ENCODE results near the gene NEDD8.
A peak's percentile ranks its signal among the peaks of the same experiment; 100 is the strongest.

NEDD8 gene

DNA sequence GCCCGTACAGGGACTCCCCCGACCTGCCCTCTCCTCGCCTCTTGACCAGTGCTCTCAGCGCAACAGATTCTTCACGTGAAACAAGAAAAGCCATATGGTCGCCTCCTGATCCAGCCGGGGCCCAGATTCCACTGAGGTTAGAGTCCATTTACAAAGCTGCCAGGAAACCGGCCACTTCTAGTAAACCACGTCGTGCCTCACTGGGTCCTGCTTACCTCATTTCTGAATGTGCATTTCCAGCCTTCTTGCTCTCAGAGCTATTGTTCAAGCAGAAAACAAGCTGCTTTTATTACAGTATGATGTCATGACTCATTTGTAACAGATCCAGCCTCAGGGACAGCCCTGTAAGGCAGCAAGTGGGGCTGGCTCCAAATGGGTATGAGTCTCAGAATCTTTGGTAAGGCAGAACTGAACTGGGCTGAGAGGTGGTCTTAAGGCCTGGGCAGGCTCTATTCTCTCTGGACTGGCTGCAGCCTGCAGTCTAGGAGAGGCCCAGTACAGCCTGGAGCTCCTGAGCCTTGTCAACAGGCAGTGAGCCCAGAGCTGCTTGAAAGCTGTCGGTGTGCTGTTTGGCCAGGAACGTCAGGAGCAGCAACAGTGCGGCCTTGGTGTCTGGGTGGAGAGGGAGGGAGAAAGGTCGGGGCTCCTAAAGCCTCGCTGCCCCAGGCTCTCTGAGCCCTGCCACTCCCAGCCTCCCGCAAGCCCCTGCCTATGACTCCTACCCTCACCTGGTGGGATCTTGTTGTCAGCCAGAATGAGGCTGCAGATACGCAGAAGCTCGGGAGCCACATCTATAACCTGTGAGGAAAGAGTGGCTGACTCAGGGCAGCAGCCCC lies 52.0 kb downstream of the NEDD8 start:
- no peak for DNase-seq (ENCODE audit: low read depth)

DNA sequence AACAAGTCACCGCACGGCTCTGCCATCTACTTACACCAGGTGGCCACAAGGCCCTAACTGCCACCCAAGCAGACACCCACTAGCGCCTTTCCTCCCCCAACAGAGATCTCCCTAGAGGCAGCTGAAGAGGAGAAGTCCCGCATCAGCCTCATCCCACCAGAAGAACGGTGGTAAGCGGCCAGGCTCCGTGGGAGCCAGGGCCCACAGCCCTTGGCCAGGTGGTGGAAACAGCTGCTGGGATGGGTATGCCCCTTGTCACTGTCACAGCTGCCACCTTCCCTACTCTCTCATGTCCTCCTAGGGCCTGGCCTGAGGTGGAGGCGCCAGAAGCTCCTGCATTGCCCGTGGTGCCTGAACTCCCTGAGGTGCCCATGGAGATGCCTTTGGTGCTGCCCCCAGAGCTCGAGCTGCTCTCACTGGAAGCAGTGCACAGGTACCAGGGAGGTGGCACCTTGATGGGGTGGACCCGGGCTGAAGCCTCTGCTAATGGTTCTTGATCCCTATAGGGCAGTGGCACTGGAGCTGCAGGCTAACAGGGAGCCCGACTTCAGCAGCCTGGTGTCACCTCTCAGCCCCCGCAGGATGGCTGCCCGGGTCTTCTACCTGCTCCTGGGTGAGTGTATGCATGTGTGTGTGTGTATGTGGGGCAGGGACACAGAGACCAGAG lies 52.7 kb downstream of the NEDD8 start:
- no peak for DNase-seq (ENCODE audit: low read depth)

DNA sequence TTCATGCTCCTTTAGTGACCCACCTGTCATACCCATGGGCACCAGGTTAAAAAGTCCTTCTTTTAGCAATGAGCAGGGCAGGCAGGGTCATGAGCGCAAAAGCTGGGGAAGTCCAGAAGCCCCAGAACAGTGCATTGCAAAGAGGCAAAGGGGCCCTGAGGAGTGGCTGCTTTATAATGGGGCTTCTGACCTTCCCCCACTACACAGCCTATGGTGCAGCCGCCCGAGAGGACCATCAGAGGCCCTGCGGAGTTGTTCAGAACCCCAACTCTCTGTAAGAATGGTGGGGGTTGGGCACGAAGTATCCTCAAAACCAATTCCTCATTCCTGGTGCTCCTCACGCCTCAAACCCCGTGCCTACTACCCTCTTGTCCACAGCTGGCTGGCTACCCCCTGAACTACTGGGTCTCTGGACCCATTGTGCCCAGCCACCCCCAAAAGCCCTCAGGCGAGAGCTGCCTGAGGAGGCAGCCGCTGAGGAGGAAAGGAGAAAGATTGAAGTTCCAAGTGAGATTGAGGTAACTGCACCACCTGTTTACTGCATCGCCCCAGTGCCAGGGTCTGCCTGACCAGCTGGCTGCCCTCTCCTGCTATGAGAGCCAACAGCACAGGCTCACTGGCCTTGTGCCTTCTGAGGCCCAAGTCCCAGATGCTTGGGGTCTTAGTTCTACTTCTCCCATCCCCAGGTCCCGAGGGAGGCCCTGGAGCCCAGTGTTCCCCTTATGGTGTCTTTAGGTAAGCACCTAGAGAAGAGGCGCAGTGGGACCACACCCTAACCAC lies 53.6 kb downstream of the NEDD8 start:
- no peak for DNase-seq (ENCODE audit: low read depth)

DNA sequence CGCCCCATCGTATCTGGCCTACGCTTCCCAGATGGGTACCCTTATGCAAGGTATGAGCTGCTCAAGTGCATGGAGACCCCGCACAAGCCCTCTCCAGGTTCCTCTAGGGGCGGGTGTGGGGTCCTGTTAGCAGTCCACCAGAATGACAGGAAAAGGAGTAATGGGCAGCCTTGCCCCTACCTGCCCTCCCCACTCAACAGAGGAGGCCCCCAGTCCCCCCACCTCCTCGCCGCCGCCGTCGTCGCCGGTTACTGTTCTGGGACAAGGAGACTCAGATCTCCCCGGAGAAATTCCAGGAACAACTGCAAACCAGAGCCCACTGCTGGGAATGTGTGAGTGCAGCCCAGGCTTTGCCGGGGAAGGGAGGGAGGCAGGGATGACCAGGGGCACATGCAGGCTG lies 54.3 kb downstream of the NEDD8 start:
- DNase-seq (ENCODE audit: low read depth): no peak

DNA sequence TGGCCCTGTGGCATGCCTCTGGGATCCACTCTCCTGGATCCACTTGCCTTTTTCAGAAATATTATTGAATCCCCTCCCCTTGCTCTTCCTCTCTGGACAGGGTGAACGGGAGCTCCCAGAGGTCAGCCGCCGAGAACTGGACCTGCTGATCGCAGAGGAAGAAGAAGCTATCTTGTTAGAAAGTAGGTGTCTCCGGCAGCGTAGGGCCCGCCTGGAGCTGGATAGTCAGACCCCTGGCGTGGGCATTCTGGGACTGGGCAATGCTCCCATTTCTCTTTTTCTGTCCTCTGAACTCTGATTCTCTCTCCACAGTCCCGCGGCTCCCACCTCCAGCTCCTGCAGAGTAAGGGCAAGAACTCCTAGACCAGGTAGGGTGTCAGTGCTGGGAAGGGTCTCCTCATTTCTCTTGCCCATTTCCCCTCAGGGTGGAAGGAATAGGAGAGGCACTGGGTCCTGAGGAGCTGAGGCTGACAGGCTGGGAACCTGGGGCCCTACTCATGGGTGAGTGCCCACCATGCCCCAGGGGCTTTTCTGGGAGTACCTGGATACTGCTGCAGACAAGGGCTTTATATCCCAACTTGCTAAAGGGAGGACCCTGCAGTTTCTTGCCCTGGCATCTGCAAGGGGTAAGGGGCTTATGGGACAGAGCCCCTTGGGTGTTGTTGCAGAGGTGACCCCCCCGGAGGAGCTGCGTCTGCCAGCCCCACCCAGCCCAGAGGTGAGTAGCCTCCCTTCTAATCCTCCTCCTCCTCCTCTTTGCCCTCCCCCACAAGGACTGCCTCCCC lies 54.9 kb downstream of the NEDD8 start:
- no peak for DNase-seq (ENCODE audit: low read depth)

DNA sequence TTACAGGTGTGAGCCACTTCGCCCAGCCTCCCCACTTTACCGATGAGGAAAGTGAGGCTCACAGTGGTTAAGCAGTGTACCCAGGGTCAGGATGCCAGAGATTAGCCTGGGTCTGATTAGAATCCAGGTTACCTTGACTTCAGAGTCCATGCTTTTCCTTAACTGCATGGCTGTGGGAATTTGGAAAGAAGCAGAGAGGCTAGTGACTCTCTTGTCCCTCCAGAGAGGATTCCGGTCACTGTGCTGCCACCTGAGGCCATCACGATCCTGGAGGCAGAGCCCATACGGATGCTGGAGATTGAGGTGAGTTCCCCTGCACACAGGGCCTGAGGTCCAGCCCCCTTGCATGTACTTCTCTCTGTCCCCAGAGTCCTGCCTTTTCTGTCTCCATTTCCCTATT lies 55.6 kb downstream of the NEDD8 start:
- no peak for DNase-seq (ENCODE audit: low read depth)

DNA sequence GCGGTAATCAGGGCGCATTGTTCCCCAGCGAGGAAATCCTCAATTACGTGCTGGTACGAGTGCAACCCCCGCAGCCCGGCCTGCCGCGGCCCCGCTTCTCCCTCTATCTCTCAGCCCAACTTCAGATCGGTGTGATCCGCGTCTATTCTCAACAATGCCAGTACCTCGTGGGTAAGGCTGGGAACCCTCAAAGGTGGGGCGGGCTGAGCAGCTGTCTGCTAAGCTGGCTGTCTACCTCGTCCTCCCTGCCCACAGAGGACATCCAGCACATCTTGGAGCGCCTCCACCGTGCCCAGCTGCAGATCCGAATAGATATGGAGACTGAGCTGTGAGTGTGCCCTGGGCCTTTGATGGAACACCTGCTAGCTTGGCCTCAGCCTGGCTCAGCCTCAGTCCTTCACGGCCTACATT lies 59.3 kb downstream of the NEDD8 start:
- DNase-seq (ENCODE audit: low read depth): no peak

DNA sequence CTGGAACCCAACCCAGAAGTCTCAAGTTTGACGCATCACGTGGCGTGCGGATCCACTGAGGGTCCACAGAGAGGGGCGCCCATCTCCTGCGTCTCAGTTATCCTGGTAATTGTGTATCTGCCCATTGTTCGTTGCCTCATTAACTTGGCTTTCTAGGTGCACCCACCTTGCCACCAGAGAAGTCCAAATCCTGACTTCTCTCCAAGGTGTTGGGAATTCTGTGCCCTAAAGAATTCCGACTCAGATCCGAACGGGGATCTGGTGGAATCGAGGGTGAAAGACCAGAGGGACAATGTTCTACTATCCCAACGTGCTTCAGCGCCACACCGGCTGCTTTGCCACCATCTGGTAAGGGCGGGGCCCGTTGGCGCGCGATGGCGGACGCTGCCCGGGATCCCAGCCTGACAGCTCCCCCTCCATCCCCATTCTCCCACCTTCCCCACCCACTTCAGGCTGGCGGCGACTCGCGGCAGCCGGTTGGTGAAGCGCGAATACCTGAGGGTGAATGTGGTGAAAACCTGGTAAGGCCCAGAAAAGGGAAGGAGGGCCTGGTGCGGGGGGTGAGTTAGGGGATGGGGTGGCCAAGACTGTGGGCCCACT lies 59.8 kb downstream of the NEDD8 start:
- DNase-seq (ENCODE audit: low read depth): no peak

DNA sequence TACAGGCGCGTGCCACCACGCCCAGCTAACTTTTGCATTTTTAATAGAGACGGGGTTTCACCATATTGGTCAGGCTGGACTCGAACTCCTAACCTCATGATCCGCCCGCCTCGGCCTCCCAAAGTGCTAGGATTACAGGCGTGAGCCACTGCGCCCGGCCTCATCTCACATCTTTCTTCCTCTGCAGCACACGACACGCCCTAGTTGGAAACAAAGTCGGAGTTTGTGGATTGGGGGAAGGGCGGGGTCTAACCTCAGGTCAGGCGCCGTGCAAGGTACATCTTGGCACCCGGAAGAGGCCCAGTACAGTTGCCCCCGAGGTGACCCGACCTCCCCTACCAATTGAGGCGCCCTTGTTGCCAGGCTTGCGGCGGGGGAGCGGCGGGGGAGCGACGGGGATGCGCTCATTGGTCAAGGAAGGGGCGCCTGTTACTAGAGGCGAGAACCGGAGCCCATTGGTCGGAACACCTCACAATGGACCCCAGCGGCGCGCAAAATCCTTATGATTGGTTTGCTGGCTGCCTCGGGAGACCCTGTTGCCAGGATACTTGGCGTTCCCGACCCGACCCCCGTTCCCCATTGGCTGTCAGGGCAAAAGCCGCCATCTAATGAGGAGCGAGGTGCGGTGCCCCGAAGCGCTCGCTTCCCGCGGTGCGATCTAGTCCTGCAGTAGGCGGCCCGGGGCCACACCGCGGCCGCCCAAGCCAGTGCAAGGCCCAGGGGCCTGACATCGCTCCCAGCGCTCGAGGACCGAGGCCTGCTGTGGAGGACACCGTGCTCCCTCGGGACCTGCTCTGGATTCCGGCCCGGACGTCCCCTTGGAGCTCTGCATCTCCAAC lies 60.5 kb downstream of the NEDD8 start, which contains the start of gene REC8:
REC8 (plus strand) TSS at position 659 of the 839 bp plus-strand sequence. CDS start 473 bp downstream, outside the sequence.
- DNase-seq (ENCODE audit: low read depth): peak; percentile 64

DNA sequence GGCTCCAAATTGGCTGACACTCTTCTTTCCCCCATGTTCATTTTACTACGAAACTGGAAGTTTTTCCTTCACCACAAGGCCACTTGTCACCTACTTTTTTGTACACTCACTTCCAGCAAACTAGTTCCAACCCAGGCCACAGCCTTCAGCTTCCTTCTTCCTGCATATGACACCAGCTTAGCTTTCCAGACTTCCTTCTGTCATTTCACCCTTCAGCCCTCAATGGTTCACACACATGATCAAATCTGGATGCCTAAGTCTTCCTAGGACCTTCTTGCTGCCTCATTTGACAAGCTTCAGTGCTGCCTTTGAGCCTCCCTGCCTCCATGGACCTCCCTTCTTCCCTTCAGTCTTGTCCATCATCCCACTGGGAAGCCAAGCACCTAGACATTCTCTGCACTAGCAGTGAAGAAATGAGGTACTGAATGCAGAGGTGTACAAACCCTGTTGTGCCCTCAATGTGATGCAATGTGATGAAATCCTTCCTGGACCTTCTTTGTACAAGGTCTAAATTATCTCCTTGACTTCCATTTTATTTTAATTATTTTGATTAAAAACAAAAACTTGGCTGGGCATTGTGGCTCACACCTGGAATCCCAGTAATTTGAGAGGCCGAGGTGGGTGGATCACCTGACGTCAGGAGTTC lies 64.6 kb downstream of the NEDD8 start:
- no peak for DNase-seq (ENCODE audit: low read depth)

Measured in T follicular helper cell (primary cell).